NCI-H2196 (cell line): ENCODE data around the gene TSHZ1.

Source experiments
- DNase-seq: peaks from one replicate; lab custom pipeline; 2025; ENCODE audit not compliant: unreplicated experiment; lab: John Stamatoyannopoulos, UW

TSHZ1 gene

GRCh38 chr18:75210274-75211001 is at the start of gene TSHZ1:
TSHZ1 (plus strand) TSS chr18:75210797; CDS start chr18:75211877, 1,080 bp downstream.
- DNase-seq, result peak; percentile 84

- peak; percentile 18 for DNase-seq
Measured at GRCh38 chr18:75161256-75162028, 49.2 kb upstream of the TSHZ1 start.

GRCh38 chr18:75162467-75162866 is 48.1 kb upstream of the TSHZ1 start:
- DNase-seq, result no peak

- no peak for DNase-seq
Measured at GRCh38 chr18:75162978-75163377, 47.6 kb upstream of the TSHZ1 start.

GRCh38 chr18:75163736-75164135 is 46.9 kb upstream of the TSHZ1 start:
- no peak for DNase-seq

GRCh38 chr18:75164479-75164878 is 46.1 kb upstream of the TSHZ1 start:
- no peak for DNase-seq

- DNase-seq, result no peak
Measured at GRCh38 chr18:75165926-75166325, 44.7 kb upstream of the TSHZ1 start.

GRCh38 chr18:75167137-75167536 is 43.5 kb upstream of the TSHZ1 start:
- no peak for DNase-seq

GRCh38 chr18:75167759-75168618 is 42.6 kb upstream of the TSHZ1 start:
- DNase-seq, result peak; percentile 23

GRCh38 chr18:75168619-75169018 is 42.0 kb upstream of the TSHZ1 start:
- DNase-seq, result no peak

GRCh38 chr18:75169411-75169810 is 41.2 kb upstream of the TSHZ1 start:
- no peak for DNase-seq

- DNase-seq, result no peak
Measured at GRCh38 chr18:75170022-75170789, 40.4 kb upstream of the TSHZ1 start.

GRCh38 chr18:75170916-75171315 is 39.7 kb upstream of the TSHZ1 start:
- no peak for DNase-seq

GRCh38 chr18:75172299-75173124 is 38.1 kb upstream of the TSHZ1 start:
- DNase-seq, result no peak

GRCh38 chr18:75173125-75173432 is 37.5 kb upstream of the TSHZ1 start:
- DNase-seq, result no peak

GRCh38 chr18:75173738-75174137 is 36.9 kb upstream of the TSHZ1 start:
- DNase-seq, result no peak

- DNase-seq, result no peak
Measured at GRCh38 chr18:75176849-75177248, 33.7 kb upstream of the TSHZ1 start.

GRCh38 chr18:75178376-75178775 is 32.2 kb upstream of the TSHZ1 start:
- DNase-seq, result no peak

- DNase-seq, result no peak
Measured at GRCh38 chr18:75179819-75180600, 30.6 kb upstream of the TSHZ1 start.
